ACHN (cell line): Measurements from ENCODE around the gene SLC23A1.
A peak's percentile ranks its signal among the peaks of the same experiment; 100 is the strongest.
"Not testable (repeated sequence)": the region's sequence is repeated elsewhere in the genome, so short reads cannot be mapped to it uniquely, and the experiment has no call there.

Source experiments
- DNase-seq: peaks from one replicate; pipeline ENCODE4 v3.0.0-alpha.2; 2015
- in situ Hi-C: cut with HindIII; loops from 2 replicates; pipeline ENCODE4 v1.10.0; 2017; ENCODE audit warnings: low sequenced_read_pairs, low pct_ligation_motif_present, low pct_unique_long_range_greater_than_20kb

SLC23A1 gene

DNA sequence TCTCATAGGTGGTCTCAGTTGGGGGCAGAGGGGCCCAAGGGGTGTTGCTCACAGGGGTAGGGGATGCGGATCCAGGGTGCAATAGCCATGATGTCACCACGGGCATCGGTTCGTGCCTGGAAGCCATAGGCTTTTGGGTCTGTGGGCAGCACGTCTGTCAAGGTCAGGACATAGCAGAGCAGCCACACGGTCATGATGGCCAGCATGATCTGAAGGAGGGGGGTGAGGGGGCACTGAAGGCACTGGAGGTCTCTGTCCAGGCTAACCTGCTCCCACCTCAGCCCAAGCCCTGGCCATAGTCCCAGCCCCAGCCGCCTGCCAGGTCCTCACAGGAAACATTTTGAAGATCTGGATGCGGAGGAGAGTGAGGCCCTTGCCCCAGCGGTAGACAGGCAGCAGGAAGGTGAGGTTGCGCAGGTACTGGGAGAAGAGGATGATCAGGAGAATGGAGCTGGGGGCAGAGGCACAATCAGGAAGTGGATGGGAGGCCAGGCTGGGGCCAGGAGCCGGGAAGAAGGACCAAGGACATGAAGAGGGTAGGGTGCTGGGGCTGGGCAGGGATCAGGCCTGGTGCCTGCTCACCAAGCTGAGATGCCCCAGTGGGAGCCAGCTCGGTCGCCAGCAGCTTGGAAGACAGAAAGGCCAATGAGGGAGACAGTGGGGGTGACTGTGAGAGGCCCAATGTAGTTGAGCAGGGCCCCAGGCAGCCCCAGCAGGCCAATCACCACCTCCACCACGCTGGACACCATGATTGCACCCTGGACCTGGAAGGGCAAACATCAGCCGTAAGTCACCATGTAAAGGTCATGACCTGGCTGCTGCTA, 3.3 kb downstream of the SLC23A1 start:
- in situ Hi-C loops = no loop called here
- DNase-seq = no peak

DNA sequence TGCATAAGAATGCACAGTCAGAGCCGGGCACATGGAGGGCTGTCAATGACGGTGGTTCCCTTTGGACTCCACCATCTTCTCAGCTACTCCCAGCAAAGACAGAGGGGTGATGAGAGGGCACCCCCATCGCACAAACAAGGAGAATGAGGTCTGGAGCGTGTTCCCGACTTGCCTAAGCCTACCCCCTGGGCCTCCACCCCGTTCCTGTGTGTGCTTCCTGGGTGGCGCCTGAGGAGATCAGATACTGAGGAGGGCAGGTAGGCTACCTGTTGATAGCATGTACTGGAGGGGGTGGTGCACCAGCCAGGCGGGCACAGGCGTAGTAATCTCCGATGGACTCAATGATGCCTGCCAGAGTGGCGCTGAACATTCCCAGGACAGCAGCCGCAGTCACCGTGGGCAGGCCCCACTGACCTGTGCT, 4.1 kb downstream of the SLC23A1 start:
- no peak for DNase-seq
- in situ Hi-C loops = no loop called here

DNA sequence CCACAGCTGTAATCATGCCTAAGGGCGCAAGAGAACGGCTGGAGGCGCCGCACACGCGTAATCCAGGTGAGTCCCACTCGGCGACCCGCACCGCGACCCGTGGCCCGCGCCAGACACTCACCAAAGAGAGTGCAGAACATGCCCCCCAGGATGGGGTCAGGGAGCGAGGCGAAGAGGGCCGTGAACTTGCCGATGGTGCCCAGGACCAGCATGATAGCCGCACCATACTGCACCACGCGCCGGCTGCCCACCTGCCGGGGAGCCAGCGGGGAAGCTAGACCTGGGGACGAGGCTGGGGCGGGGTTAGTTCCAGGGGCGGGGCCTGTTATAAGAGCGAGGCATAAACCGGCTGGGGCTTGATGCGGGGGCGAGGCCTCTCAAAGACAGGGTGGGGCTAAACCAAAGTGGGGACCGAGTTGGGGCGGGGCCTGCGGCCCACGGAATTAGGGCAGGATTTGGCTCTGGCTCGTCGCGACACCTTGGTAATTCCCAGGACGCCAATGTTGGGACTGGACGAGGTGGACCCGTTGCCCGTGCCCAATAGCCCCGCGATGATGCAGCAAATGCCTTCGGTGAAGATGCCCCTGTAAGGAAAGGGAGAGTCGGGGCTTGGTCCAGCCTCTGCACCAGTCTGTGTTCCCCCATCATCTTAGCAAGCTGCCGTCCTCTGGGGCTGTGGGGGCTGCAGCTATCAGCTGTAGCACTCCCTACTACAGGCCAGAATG, 4.8 kb downstream of the SLC23A1 start:
- no peak for DNase-seq
- in situ Hi-C loops = no loop called here

DNA sequence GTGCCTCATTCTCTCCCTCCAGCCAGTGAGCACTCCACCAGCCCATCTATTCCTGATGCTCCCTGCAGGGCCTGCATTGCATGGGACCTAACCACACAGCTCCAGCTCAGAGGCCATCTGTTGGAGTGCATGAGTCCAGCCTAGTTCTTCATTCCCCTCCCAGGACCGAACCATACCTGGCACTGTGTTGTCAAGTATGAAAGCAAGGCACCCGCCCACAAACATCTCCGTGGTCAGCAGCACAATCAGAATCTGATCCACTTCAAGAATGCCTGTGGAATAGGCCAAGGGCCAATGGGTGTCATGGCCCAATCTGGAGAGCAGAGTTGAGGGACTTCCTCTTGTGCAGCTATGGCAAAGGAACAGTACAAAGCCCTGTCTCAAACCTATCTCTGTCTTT, 5.9 kb downstream of the SLC23A1 start:
- in situ Hi-C loops = no loop called here
- DNase-seq = no peak

DNA sequence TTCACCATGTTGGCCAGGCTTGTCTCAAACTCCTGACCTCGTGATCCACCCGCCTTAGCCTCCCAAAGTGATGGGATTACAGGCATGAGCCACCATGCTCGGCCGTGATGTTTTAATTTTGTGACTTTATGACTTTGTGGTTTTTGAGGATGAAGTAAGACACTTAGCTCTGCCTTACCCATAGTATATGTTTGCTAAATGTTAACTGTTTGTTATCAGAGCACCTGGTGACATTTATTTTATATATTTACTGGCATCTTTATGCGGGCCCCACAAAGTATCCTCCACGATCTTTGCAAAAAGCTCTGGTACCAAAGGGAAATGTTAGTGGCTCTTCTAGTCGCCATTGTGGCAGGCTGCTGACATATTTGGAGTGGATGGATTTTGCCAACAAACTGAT, 6.7 kb downstream of the SLC23A1 start:
- in situ Hi-C loops = no loop called here

DNA sequence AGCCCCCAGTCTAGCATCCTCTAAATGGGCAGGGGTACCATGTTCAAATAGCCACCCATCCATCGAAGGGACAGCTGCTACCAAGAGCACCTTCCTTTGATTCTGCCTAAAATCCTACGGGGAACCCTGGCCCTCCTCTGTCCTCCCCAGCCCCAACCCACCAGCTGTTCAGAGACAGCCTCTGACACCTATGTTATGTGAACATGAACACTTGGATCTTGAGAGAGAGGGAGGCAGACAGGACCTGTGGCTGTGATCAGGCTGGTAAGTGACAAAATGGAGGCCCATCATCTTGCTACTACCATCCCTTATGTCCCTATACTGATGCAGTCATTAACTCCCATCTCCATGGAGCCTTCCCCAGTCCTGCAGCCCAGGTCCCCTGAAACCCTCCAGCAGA, 8.2 kb downstream of the SLC23A1 start:
- no peak for DNase-seq
- in situ Hi-C loops = no loop called here

More for the DNA sequence above, 6.7 kb downstream of the SLC23A1 start:
- DNase-seq = no peak

DNA sequence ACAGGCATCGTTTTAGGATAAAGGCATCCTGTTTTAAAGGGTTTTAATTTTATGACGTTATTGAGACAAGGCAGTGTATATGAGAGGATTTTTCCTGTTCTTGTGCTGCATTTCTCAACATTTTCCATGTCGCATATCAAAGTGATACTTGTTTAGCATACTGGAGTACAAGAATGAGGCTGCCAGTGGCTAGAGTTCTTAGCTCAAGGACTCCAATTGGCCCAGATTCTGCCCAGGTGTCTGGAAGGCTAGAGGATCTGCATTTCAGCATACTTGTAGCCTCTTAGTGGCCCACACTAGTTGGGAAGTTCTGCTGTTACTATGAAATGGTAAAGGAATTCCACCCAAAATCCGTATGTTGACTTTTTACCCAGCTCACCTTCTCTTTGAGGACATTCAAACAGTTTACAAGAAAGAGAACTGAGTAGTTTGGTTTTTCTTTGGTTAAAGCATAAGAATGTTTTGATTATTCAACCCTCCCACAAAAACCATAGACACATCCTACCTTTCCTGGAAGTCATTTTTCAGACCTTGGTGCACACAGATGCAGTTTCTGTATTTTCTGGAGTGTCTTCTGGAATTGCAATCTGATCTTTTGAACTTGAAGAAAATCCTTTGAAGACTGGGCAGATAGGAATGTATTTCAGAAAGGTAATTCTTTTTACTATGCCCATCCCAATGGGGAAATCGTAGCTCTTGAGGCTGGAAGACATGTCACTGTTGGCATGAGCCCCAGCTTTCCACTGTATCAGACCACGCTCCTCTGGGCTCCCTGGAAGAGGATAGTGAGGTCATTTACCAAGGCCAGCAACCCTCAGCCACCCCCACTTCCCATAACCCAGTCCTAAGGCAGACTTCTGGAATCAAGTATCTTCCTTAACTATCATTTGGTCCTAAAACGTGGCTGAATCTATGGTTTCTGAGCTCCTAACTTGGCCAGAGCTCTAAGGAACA, 11.3 kb downstream of the SLC23A1 start:
- in situ Hi-C loops = no loop called here
- no peak for DNase-seq

DNA sequence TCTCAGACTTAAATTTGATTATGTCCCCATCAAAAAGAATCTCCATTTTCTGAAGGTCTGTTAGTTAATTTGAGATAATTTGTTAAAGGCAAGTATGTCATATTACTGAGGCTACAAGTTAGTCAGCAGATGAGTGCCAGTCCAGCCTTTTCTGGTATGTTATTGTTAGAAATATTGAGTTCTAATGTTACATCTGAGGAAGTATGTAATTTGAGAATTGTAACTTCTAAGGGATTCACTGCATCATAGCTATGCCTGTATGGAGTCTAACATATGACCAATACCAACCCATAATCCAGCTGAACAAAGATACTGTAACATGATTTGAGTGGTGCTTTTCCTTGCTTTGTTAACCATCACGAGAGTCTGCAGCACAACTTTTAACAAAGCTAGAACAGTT, 13.9 kb downstream of the SLC23A1 start:
- in situ Hi-C loops = no loop called here
- no peak for DNase-seq

DNA sequence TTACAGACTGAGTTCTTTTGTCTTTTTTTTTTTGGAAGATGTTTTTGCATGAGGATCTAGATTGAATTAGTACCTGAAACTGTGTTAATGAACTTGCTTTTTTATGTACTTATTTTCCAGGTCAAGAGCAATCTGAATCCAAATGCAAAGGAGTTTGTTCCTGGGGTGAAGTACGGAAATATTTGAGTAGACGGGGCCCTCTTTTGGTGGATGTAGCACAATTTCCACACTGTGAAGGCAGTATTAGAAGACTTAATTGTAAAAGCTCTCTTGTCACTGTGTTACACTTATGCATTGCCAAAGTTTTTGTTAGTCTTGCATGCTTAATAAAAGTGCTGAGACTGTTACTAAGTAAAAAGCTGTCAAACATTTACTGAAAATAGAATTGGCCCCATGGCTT, 14.5 kb downstream of the SLC23A1 start:
- in situ Hi-C loops = no loop called here
- peak; percentile 7 for DNase-seq

DNA sequence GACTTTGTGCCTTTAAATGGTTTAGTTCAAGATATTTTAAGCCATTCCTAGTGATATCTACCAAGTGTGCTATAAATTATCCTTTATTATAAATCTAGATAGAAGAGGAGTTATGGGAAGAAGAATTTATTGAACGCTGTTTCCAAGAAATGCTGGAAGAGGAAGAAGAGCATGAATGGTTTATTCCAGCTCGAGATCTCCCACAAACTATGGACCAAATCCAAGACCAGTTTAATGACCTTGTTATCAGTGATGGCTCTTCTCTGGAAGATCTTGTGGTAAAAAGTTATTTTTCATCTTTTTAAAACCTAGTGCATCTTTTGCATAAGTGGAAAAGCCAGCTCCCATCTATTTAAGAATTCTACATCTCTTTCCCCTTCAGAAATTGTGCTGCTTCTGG, 18.6 kb downstream of the SLC23A1 start:
- no peak for DNase-seq
- in situ Hi-C loops = no loop called here

DNA sequence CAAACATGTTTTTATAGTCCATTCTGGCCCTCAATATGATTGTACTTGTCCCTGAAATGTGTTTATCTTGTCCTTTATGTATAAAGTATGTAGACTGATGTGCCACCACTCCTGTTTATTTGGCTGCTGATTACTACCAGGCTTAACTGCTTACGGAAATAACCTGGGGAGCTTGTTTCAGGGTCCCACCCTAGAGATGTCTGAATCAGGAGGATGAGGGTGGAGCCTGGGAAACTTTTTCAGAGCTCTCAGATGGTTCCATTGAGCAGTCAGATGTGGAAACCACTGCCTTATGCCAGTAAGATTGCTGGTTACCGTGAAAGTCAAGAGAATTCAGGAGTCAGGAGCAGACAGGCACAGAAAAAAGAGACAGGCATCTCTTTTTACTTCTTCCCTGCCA, 19.2 kb downstream of the SLC23A1 start:
- no peak for DNase-seq
- in situ Hi-C loops = no loop called here

DNA sequence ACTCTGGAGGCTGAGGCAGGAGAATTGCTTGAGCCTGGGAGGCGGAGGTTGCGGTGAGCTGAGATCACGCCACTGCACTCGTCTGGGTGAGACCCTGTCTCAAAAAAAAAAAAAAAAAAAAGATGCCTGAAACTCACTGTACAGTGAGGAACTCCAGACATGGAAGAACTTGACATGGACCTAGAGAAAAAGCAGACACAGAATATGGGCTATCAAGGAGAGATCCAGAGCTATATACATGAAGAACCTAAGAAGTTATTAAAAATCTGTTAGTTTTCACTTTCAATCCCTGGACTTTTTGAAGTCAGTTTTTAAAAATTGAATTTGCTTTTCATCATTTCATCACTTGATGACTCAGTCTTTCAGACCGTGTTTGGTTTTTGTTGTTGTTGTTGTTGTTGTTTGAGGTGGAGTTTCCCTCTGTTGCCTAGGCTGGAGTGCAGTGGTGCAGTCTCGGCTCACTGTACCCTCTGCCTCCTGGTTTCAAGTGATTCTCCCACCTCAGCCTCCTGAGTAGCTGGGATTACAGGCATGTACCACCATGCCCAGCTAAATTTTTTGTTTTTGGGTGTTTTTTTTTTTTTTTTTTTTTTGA, 21.2 kb downstream of the SLC23A1 start:
- DNase-seq = no peak
- in situ Hi-C loops = no loop called here

DNA sequence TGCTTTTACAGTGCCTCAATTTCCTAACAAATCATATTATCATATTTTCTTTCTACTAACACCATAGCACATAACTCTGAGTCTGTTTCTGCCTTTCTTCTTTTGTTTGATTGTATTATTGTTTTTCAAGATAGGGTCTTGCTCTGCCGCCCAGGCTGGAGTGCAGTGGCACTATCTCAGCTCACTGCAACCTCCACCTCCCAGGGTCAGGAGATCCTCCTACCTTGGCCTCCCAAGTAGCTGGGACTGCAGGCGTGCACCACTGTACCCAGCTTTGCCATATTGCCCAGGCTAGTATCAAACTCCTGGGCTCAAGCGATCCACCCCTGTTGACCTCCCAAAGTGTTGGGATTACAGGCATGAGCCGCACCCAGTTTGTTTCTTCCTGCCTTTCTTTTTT, 22.7 kb downstream of the SLC23A1 start:
- in situ Hi-C loops = no loop called here
- no peak for DNase-seq

DNA sequence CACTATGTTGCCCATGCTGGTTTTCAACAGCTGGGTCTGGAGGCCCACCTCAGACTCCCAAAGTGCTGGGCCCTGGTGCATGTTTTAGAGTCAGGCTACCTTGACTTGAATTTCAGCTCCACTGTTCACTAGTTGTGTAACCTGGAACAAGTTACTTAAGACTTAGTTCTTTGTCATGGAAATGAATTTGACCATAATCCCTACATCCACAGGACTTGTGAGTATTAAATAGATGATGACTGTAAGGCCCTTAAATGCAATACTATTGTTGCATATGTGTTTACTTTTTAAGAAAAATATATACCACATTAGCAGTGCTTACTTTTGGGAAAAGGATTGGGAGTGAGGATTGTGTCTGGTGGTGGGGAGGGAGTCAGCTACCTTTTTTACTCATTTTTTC, 25.0 kb downstream of the SLC23A1 start:
- in situ Hi-C loops = no loop called here
- no peak for DNase-seq

DNA sequence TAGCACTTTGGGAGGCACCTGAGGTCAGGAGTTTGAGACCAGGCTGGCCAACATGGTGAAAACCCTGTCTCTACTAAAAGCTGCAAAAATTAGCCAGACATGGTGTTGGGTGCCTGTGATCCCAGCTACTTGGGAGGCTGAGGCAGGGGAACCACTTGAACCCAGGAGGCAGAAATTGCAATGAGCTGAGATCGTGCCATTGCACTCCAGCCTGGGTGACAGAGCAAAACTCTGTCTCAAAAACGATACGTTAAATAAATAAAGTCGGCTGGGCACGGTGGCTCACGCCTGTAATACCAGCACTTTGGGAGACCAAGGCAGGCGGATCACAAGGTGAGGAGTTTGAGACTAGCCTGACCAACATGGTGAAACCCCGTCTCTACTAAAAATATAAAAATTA, 27.2 kb downstream of the SLC23A1 start:
- in situ Hi-C loops, DNase-seq: not testable (repeated sequence)

DNA sequence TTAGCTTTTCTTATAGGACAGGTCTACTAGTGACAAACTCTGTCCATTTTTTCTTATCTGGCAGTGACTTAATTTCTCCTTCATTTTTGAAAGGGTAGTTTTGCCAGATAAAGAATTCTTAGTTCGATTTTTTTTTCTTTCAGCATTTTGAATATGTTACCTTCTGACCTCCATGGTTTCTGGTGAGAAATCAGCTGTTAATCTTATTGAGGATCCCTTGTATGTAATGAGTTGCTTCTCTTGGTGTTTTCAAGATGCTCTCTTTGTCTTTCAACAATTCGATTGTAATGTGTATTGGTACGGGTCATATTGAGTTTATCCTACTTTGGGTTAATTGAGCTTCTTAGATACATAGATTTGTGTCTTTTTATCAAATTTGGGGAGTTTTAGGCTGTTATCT, 28.9 kb downstream of the SLC23A1 start:
- DNase-seq = no peak
- in situ Hi-C loops = no loop called here

DNA sequence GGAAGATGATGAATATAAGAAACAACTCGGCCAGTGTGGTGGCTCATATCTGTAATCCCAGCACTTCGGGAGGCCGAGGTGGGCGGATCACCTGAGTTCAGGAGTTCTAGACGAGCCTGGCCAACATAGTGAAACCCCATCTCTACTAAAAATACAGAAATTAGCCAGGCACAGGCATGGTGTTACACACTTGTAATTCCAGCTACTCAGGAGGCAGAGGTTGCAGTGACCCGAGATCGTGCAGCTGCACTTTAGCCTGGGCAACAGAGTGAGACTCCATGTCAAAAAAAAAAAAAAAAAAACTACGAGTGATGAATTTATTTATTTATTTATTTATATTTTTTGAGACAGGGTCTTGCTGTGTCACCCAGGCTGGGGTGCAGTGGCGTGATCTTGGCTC, 35.2 kb downstream of the SLC23A1 start:
- in situ Hi-C loops = not testable (repeated sequence)

DNA sequence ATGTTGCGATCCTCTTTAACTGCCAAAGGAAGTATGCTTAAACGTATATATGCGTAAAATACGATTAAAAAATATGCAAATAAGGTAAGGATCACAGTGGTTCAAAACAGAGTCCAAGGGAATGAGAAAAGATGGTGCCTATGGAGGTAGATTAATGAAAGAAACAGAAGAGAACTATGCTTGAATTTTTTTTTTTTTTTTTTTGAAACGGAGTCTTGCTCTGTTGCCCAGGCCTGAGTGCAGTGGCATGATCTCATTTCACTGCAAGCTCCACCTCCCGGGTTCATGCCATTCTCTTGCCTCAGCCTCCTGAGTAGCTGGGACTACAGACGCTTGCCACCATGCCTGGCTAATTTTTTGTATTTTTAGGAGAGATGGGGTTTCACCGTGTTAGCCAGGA, 37.7 kb downstream of the SLC23A1 start:
- DNase-seq, in situ Hi-C loops: not testable (repeated sequence)

More for the DNA sequence above, 35.2 kb downstream of the SLC23A1 start:
- not testable (repeated sequence) for DNase-seq

DNA sequence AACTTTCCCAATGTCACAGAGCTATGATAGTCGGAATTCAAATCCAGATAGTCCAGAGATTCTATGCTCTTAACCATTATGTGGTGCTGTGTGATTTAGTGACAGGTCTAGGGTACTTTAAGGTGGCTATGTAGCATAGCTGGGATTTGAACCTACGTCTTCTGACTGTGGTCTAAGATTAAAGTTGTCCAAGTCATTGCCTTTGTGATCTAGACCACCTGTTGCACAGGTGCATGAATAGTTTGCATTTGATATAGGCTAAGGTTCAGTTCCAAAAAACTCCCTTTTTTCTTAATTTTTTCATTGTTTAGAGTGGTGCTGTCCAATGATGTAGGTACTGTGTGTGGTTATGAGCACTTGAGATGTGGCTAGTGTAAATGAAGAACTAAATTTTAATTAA, 38.9 kb downstream of the SLC23A1 start:
- DNase-seq = no peak
- in situ Hi-C loops = no loop called here
